Colonic mucosa (tissue), 4 donors: ENCODE measurements around the gene PTGIS. TPM values are rescaled to one million over a fixed set of nuclear protein-coding genes. Genes with fewer than 3 reads are reported as not detected.

Experiments used
- DNase-seq: peaks from one replicate; pipeline ENCODE4 v3.0.0-alpha.2; 2020
- H3K27ac ChIP-seq: fragments of 200-600 bp; one replicate; pipeline ENCODE4 v1.8.0; 2021
- H3K27me3 ChIP-seq: fragments of 200-600 bp; one replicate; pipeline ENCODE4 v1.8.0; 2021
- H3K36me3 ChIP-seq: fragments of 200-600 bp; one replicate; pipeline ENCODE4 v1.8.0; 2021
- H3K4me1 ChIP-seq: fragments of 200-600 bp; one replicate; pipeline ENCODE4 v1.8.0; 2021; ENCODE audit warnings: mild to moderate bottlenecking
- H3K4me3 ChIP-seq: fragments of 200-600 bp; one replicate; pipeline ENCODE4 v1.8.0; 2021
- H3K9ac ChIP-seq, 2 donors: one replicate each; pipeline ENCODE4 v1.7.0; 2013; ENCODE audit warnings: control low read depth in 2 of 2, low read depth in 2 of 2, low read length in 2 of 2
- H3K9me3 ChIP-seq: fragments of 200-600 bp; one replicate; pipeline ENCODE4 v1.8.0; 2021
- CTCF ChIP-seq: fragments of 200-600 bp; IDR thresholded peaks from one replicate; pipeline ENCODE4 v1.8.0; 2022; ENCODE audit warnings: antibody characterized with exemption, mild to moderate bottlenecking
- intact Hi-C: fragments of 100-400 bp; cut with DNase I; formaldehyde crosslinking; loops from one replicate; pipeline ENCODE4 v1.14.1; 2022
- total RNA-seq, 2 donors: library from RNA; stranded (reverse); fragmentation: NEBNext Ultra II Directional in 1 of 2; extraction: Animal tissue kit (Norgen Biotek cat#: 25700) in 1 of 2; gene quantifications; one replicate each; pipeline ENCODE4 v1.2.1, GENCODE V29; 2021
- donor health status: healthy.
- donor health status: DM: no; HTN: no; CAD: no.
- donor health status: DM: no; HTN: no; CAD: no.

The PTGIS gene
- total RNA-seq, 2 donors from 2014 or later: 0.94 to 8.0 TPM

GRCh38 chr20:49582413-49583334 lies 14.7 kb upstream of the PTGIS start:
- Histone ChIP-seq H3K4me3 (no peak overlapping the region), H3K9ac (no peak overlapping the region), H3K27me3 (no peaks in the 10 kb centered on the region), H3K9me3 (no peaks in the 10 kb centered on the region), H3K4me1 (no peaks in the 10 kb centered on the region), H3K27ac (no peak overlapping the region), H3K36me3 (no peaks in the 10 kb centered on the region)
- intact Hi-C loops: no loop called here
- DNase-seq: no peak
- TF ChIP-seq CTCF: no peak

GRCh38 chr20:49581482-49581881 lies 13.5 kb upstream of the PTGIS start:
- Histone ChIP-seq H3K27ac (no peak overlapping the region), H3K4me3 (no peak overlapping the region), H3K36me3 (no peaks in the 10 kb centered on the region), H3K9ac (no peak overlapping the region), H3K27me3 (no peaks in the 10 kb centered on the region), H3K9me3 (no peaks in the 10 kb centered on the region), H3K4me1 (no peaks in the 10 kb centered on the region)
- TF ChIP-seq CTCF: no peak
- DNase-seq: no peak
- intact Hi-C loops: no loop called here

- no peak overlapping the region for H3K9ac ChIP-seq
- H3K36me3 ChIP-seq: no peaks in the 10 kb centered on the region
- H3K9me3 ChIP-seq: no peaks in the 10 kb centered on the region
- no peak overlapping the region for H3K4me3 ChIP-seq
- H3K4me1 ChIP-seq: no peaks in the 10 kb centered on the region
- DNase-seq: no peak
- no peak overlapping the region for H3K27ac ChIP-seq
- TF ChIP-seq CTCF: no peak
- intact Hi-C loops: no loop called here
- H3K27me3 ChIP-seq: no peaks in the 10 kb centered on the region
Observed at GRCh38 chr20:49580813-49581174, 12.9 kb upstream of the PTGIS start.

- H3K36me3 ChIP-seq: no peaks in the 10 kb centered on the region
- intact Hi-C loops: no loop called here
- no peak for TF ChIP-seq CTCF
- no peaks in the 10 kb centered on the region for H3K9me3 ChIP-seq
- H3K9ac ChIP-seq: no peak overlapping the region
- H3K27ac ChIP-seq: no peak overlapping the region
- H3K4me1 ChIP-seq: no peaks in the 10 kb centered on the region
- no peak overlapping the region for H3K4me3 ChIP-seq
- no peaks in the 10 kb centered on the region for H3K27me3 ChIP-seq
- DNase-seq: no peak
Observed at GRCh38 chr20:49579874-49580812, 12.2 kb upstream of the PTGIS start.

GRCh38 chr20:49579195-49579594 lies 11.3 kb upstream of the PTGIS start:
- no peak for TF ChIP-seq CTCF

More at GRCh38 chr20:49579195-49579594, 11.3 kb upstream of the PTGIS start:
- H3K36me3 ChIP-seq: no peaks in the 10 kb centered on the region
- intact Hi-C loops: no loop called here
- no peak overlapping the region for H3K9ac ChIP-seq
- H3K4me3 ChIP-seq: no peak overlapping the region
- no peaks in the 10 kb centered on the region for H3K9me3 ChIP-seq
- no peaks in the 10 kb centered on the region for H3K4me1 ChIP-seq
- H3K27ac ChIP-seq: no peak overlapping the region
- no peaks in the 10 kb centered on the region for H3K27me3 ChIP-seq
- DNase-seq: no peak
